ENCODE data around the gene BABAM1.
A peak's percentile ranks its signal among the peaks of the same experiment; 100 is the strongest.

BABAM1 gene

GRCh38 chr19:17300992-17301619 lies 33.9 kb downstream of the BABAM1 start:
- no peak for DNase-seq

GRCh38 chr19:17302391-17303166 lies 35.3 kb downstream of the BABAM1 start:
- DNase-seq: peak in 30 of 58 donors; percentile 6 to 69 (median 30)

- peak; percentile 50 to 97 (median 90) for DNase-seq
Observed at GRCh38 chr19:17303167-17303939, 36.1 kb downstream of the BABAM1 start, which contains the start of gene ABHD8. Gene ABHD8, minus strand, starts transcription at chr19:17303425. Its CDS starts 1,809 bp downstream, at chr19:17301616.

- DNase-seq: no peak
Observed at GRCh38 chr19:17303940-17304267, 36.7 kb downstream of the BABAM1 start.

- DNase-seq: peak in 4 of 58 donors; percentile 13 to 28 (median 24)
Observed at GRCh38 chr19:17304386-17305215, 37.4 kb downstream of the BABAM1 start.

GRCh38 chr19:17305216-17305516 lies 37.9 kb downstream of the BABAM1 start:
- peak in 1 of 58 donors; percentile 100 for DNase-seq

GRCh38 chr19:17305517-17306284 lies 38.5 kb downstream of the BABAM1 start, which contains the start of gene MRPL34:
Gene MRPL34, plus strand, starts transcription at chr19:17305872. Its CDS starts 21 bp downstream, at chr19:17305893.
- DNase-seq: peak; percentile 67 to 100 (median 94)

- DNase-seq: peak in 5 of 58 donors; percentile 30 to 67 (median 40)
Observed at GRCh38 chr19:17306285-17306714, 39.1 kb downstream of the BABAM1 start.

GRCh38 chr19:17307876-17308377 lies 40.7 kb downstream of the BABAM1 start:
- DNase-seq: no peak

- DNase-seq: peak; percentile 80 to 100 (median 99)
Observed at GRCh38 chr19:17309198-17309964, 42.1 kb downstream of the BABAM1 start, which contains the start of gene DDA1. Gene DDA1, plus strand, starts transcription at chr19:17309563. Its CDS starts 92 bp downstream, at chr19:17309655.

- DNase-seq: peak in 5 of 58 donors; percentile 42 to 64 (median 48)
Observed at GRCh38 chr19:17309965-17310461, 42.8 kb downstream of the BABAM1 start.

GRCh38 chr19:17311455-17312188 lies 44.4 kb downstream of the BABAM1 start:
- no peak for DNase-seq

GRCh38 chr19:17312189-17313113 lies 45.2 kb downstream of the BABAM1 start:
- no peak for DNase-seq

GRCh38 chr19:17314007-17314593 lies 46.9 kb downstream of the BABAM1 start:
- DNase-seq: no peak

GRCh38 chr19:17318966-17319365 lies 51.7 kb downstream of the BABAM1 start:
- DNase-seq: no peak

- DNase-seq: no peak
Observed at GRCh38 chr19:17319473-17320238, 52.4 kb downstream of the BABAM1 start.
